ENCODE measurements around the gene SLC7A8.

- TF ChIP-seq, protein P1, sequence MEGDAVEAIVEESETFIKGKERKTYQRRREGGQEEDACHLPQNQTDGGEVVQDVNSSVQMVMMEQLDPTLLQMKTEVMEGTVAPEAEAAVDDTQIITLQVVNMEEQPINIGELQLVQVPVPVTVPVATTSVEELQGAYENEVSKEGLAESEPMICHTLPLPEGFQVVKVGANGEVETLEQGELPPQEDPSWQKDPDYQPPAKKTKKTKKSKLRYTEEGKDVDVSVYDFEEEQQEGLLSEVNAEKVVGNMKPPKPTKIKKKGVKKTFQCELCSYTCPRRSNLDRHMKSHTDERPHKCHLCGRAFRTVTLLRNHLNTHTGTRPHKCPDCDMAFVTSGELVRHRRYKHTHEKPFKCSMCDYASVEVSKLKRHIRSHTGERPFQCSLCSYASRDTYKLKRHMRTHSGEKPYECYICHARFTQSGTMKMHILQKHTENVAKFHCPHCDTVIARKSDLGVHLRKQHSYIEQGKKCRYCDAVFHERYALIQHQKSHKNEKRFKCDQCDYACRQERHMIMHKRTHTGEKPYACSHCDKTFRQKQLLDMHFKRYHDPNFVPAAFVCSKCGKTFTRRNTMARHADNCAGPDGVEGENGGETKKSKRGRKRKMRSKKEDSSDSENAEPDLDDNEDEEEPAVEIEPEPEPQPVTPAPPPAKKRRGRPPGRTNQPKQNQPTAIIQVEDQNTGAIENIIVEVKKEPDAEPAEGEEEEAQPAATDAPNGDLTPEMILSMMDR (IDR thresholded peaks at IDR 0.05) = no peak
- TF ChIP-seq EZH2phosphoT487 (IDR thresholded peaks at IDR 0.05) = no peak
Observed at GRCh38 chr14:23162005-23162404, 21.5 kb downstream of the SLC7A8 start.

All from neural progenitor cell (in vitro differentiated cells).